H1 (cell line): ENCODE results near the gene RABEP1. TPM values are rescaled to one million over a fixed set of nuclear protein-coding genes. Genes with fewer than 3 reads are reported as not detected.

ENCODE experiments used
- ASH2L ChIP-seq: fragments of 200-600, 300-600 bp; sonication (generic); IDR thresholded peaks from one replicate; pipeline ENCODE4 v1.7.1; 2017; ENCODE audit warnings: low read length
- ATF3 ChIP-seq: IDR thresholded peaks from 2 replicates; pipeline ENCODE4 v1.6.1; 2011; ENCODE audit warnings: low read depth, mild to moderate bottlenecking, low read length; ENCODE audit not compliant: insufficient read depth
- BACH1 ChIP-seq: IDR thresholded peaks from 2 replicates; pipeline ENCODE4 v1.6.1; 2012; ENCODE audit warnings: low read length, improper control_type of control experiment
- CEBPB ChIP-seq: IDR thresholded peaks from 2 replicates; pipeline ENCODE4 v1.6.1; 2012; ENCODE audit warnings: low read depth, low read length
- CHD2 ChIP-seq: IDR thresholded peaks from 2 replicates; pipeline ENCODE4 v1.6.1; 2012; ENCODE audit warnings: low read length, improper control_type of control experiment
- CTBP2 ChIP-seq: IDR thresholded peaks from 2 replicates; pipeline ENCODE4 v1.7.0; 2011; ENCODE audit warnings: borderline replicate concordance, mild to moderate bottlenecking, moderate library complexity, mixed read lengths, low read length; ENCODE audit not compliant: insufficient read depth, insufficient read length
- E2F6 ChIP-seq: IDR thresholded peaks from 2 replicates; pipeline ENCODE4 v1.6.1; 2012; ENCODE audit warnings: inconsistent platforms
- EGR1 ChIP-seq: IDR thresholded peaks from 2 replicates; pipeline ENCODE4 v1.6.1; 2011; ENCODE audit warnings: low read depth, low read length, borderline replicate concordance
- EP300 ChIP-seq, 2 experiments: IDR thresholded peaks; 1 replicate in 1 of 2; 2 replicates in 1 of 2; pipeline ENCODE4 v1.6.1; 2011 to 2012; ENCODE audit warnings: low read depth in 2 of 2, low read length in 2 of 2, mild to moderate bottlenecking in 2 of 2, borderline replicate concordance in 1 of 2, inconsistent platforms in 1 of 2, moderate library complexity in 1 of 2
- HDAC2 ChIP-seq, 2 experiments: fragments of 300-600 bp in 1 of 2; sonication (generic) in 1 of 2; IDR thresholded peaks; 2 replicates each; pipeline ENCODE4 v1.6.1; 2011 to 2012; ENCODE audit warnings: low read depth in 2 of 2, low read length in 2 of 2, mild to moderate bottlenecking in 2 of 2, moderate library complexity in 2 of 2, borderline replicate concordance in 1 of 2, inconsistent platforms in 1 of 2
- KDM4A ChIP-seq: IDR thresholded peaks from one replicate; pipeline ENCODE4 v1.7.1; 2012; ENCODE audit warnings: low read depth, mild to moderate bottlenecking, moderate library complexity, low read length, inconsistent platforms; ENCODE audit not compliant: severe bottlenecking
- SIN3A ChIP-seq, 2 experiments: IDR thresholded peaks in 1 of 2; conservative IDR thresholded peaks in 1 of 2; 2 replicates each; pipeline ENCODE4 v1.6.1; 2011 to 2012; ENCODE audit warnings: low read length in 2 of 2, improper control_type of control experiment in 1 of 2, low read depth in 1 of 2, mild to moderate bottlenecking in 1 of 2
- SIRT6 ChIP-seq: IDR thresholded peaks from one replicate; pipeline ENCODE4 v1.7.1; 2012; ENCODE audit warnings: low read length, inconsistent platforms
- SIX5 ChIP-seq: IDR thresholded peaks from 2 replicates; pipeline ENCODE4 v1.6.1; 2011; ENCODE audit warnings: mild to moderate bottlenecking, low read depth, low read length
- SP1 ChIP-seq: IDR thresholded peaks from 2 replicates; pipeline ENCODE4 v1.6.1; 2011; ENCODE audit warnings: low read depth, low read length
- TAF7 ChIP-seq: optimal IDR thresholded peaks from 2 replicates; pipeline ENCODE3; 2011; ENCODE audit warnings: low read depth, mild to moderate bottlenecking, inconsistent platforms, low read length, moderate library complexity, borderline replicate concordance
- TBP ChIP-seq: IDR thresholded peaks from 2 replicates; pipeline ENCODE4 v1.6.1; 2011; ENCODE audit warnings: low read depth, low read length, improper control_type of control experiment
- ZNF274 ChIP-seq: IDR thresholded peaks from 2 replicates; pipeline ENCODE4 v1.7.0; 2012; ENCODE audit warnings: low read length, borderline replicate concordance; ENCODE audit errors: extremely low read depth
- polyA plus RNA-seq, 7 experiments: library from polyadenylated mRNA; depleted of rRNA in 3 of 7; stranded (reverse) in 5 of 7; unstranded in 2 of 7; fragments of >200 nt in 5 of 7; fragments of 200-250 nt in 2 of 7; gene quantifications; 1 replicate in 5 of 7; 2 replicates in 1 of 7; 4 replicates in 1 of 7; pipeline versions ENCODE4 v1.2.1 to v1.2.3, GENCODE V29; 2011 to 2013; ENCODE audit warnings: missing spikeins in 2 of 7, mixed read lengths in 2 of 7
- total RNA-seq: library from RNA; stranded (reverse); fragmentation: NEBNext Ultra II Directional; extraction: Animal tissue kit (Norgen Biotek cat#: 25700); gene quantifications from 2 replicates; pipeline ENCODE4 v1.2.1, GENCODE V29; 2021
- TF ChIP-seq, protein P1 (sequence below): IDR thresholded peaks from 2 replicates; pipeline ENCODE4 v1.6.1; 2012; ENCODE audit warnings: inconsistent platforms
- TF ChIP-seq, protein P2 (sequence below): IDR thresholded peaks from 2 replicates; pipeline ENCODE4 v1.6.1; 2011; ENCODE audit warnings: low read length, improper control_type of control experiment

Gene RABEP1
- total and polyA plus RNA-seq, 2 of the 8 experiments (the other 6 are each of a cell fraction or from before 2014, with no cell fraction given), result 8.5 to 52.3 TPM

GRCh38 chr17:5281814-5282641 lies at the start of gene RABEP1 (continued):
- no peak; a peak in 1 of 4 replicates for TF ChIP-seq SIN3A (conservative IDR thresholded peaks at IDR 0.05 in 1 of 2, IDR thresholded peaks at IDR 0.05 in 1 of 2; ENCODE audit: low read depth in 1 of 2, low read length in 2 of 2)
- peak in 1 of 2 experiments; percentile 86; a peak in 1 of 4 replicates for TF ChIP-seq HDAC2 (IDR thresholded peaks at IDR 0.05; ENCODE audit: borderline replicate concordance in 1 of 2, low read depth in 2 of 2, low read length in 2 of 2)
- TF ChIP-seq, protein P1, sequence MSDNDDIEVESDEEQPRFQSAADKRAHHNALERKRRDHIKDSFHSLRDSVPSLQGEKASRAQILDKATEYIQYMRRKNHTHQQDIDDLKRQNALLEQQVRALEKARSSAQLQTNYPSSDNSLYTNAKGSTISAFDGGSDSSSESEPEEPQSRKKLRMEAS, result 0 out of 2 replicates have a peak, but pooled peaks have one; percentile 39
- no peak for TF ChIP-seq SP1
- peak; percentile 100 for TF ChIP-seq ASH2L
- peak; percentile 39 for TF ChIP-seq CTBP2
- TF ChIP-seq BACH1, result no peak
- TF ChIP-seq TBP, result peak; percentile 79; the same call in 1 of the 2 replicates
- no peak for TF ChIP-seq SIRT6
- TF ChIP-seq ZNF274, result no peak
- peak; percentile 51; the same call in 1 of the 2 replicates for TF ChIP-seq EGR1
- TF ChIP-seq CHD2, result peak; percentile 42; the same call in 1 of the 2 replicates
- peak; percentile 93 for TF ChIP-seq TAF7
- TF ChIP-seq KDM4A, result peak; percentile 76
- TF ChIP-seq ATF3, result peak; percentile 90
- TF ChIP-seq, protein P2, sequence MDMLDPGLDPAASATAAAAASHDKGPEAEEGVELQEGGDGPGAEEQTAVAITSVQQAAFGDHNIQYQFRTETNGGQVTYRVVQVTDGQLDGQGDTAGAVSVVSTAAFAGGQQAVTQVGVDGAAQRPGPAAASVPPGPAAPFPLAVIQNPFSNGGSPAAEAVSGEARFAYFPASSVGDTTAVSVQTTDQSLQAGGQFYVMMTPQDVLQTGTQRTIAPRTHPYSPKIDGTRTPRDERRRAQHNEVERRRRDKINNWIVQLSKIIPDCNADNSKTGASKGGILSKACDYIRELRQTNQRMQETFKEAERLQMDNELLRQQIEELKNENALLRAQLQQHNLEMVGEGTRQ, result peak; percentile 90
- TF ChIP-seq EP300 (IDR thresholded peaks at IDR 0.05; ENCODE audit: borderline replicate concordance in 1 of 2, low read depth in 2 of 2, low read length in 2 of 2), result no peak
- TF ChIP-seq CEBPB, result no peak
- TF ChIP-seq SIX5, result no peak
- TF ChIP-seq E2F6, result no peak
